CD14-positive monocyte (primary cell): ENCODE results near the gene TFIP11. TPM values are rescaled to one million over a fixed set of nuclear protein-coding genes. Genes with fewer than 3 reads are reported as not detected.

Experiments
- DNase-seq, 3 donors: peaks; one replicate each; pipeline ENCODE4 v3.0.0-alpha.2; 2011 to 2022
- H2AFZ ChIP-seq: 2 replicates; pipeline ENCODE4 v1.6.0; 2012; ENCODE audit warnings: mild to moderate bottlenecking, low read depth, low read length, inconsistent platforms; ENCODE audit not compliant: insufficient read depth, poor library complexity, severe bottlenecking
- H3K27ac ChIP-seq, 2 donors: 1 replicate in 1 of 2; 2 replicates in 1 of 2; pipeline ENCODE4 v1.5.1; 2012 to 2013; ENCODE audit warnings: low read length in 2 of 2, control low read depth in 1 of 2, inconsistent platforms in 1 of 2, low read depth in 1 of 2, mild to moderate bottlenecking in 1 of 2
- H3K27me3 ChIP-seq, 2 donors: one replicate each; pipeline versions ENCODE4 v1.6.0 to v1.6.1; 2011 to 2013; ENCODE audit warnings: low read length in 2 of 2; ENCODE audit not compliant: control insufficient read depth in 2 of 2, insufficient read depth in 2 of 2
- H3K36me3 ChIP-seq, 2 donors: replicated peaks in 1 of 2; 1 replicate in 1 of 2; 2 replicates in 1 of 2; pipeline versions ENCODE4 v1.5.1 to v1.6.1; 2012 to 2013; ENCODE audit warnings: low read length in 2 of 2, control low read depth in 1 of 2, inconsistent platforms in 1 of 2, mild to moderate bottlenecking in 1 of 2; ENCODE audit not compliant: insufficient read depth in 2 of 2, control insufficient read depth in 1 of 2
- H3K4me1 ChIP-seq, 2 donors: 1 replicate in 1 of 2; 2 replicates in 1 of 2; pipeline versions ENCODE4 v1.5.1 to v1.6.1; 2012 to 2013; ENCODE audit warnings: low read length in 2 of 2, control low read depth in 1 of 2, inconsistent platforms in 1 of 2, mild to moderate bottlenecking in 1 of 2, moderate library complexity in 1 of 2; ENCODE audit not compliant: insufficient read depth in 2 of 2, control insufficient read depth in 1 of 2
- H3K4me2 ChIP-seq: replicated peaks from 2 replicates; pipeline ENCODE3; 2012; ENCODE audit warnings: low read length, moderate library complexity, mild to moderate bottlenecking; ENCODE audit not compliant: poor library complexity, severe bottlenecking; ENCODE audit errors: extremely low read depth
- H3K4me3 ChIP-seq, 3 experiments: fragments of 200-600 bp in 1 of 3; sonication (generic) in 1 of 3; replicated peaks in 1 of 3; 1 replicate in 2 of 3; 2 replicates in 1 of 3; pipeline ENCODE4 v1.5.1; 2011 to 2013; ENCODE audit warnings: low read length in 3 of 3, mild to moderate bottlenecking in 3 of 3, control low read depth in 2 of 3, low read depth in 2 of 3, inconsistent platforms in 1 of 3, moderate library complexity in 1 of 3
- H3K79me2 ChIP-seq: 2 replicates; pipeline ENCODE4 v1.6.0; 2012; ENCODE audit warnings: mild to moderate bottlenecking, control low read depth, inconsistent platforms, low read length, moderate library complexity; ENCODE audit not compliant: insufficient read depth
- H3K9ac ChIP-seq: 2 replicates; pipeline ENCODE4 v1.6.0; 2017; ENCODE audit warnings: low read length, mild to moderate bottlenecking; ENCODE audit not compliant: insufficient read depth, poor library complexity, severe bottlenecking
- H3K9me3 ChIP-seq, 2 donors: replicated peaks in 1 of 2; 1 replicate in 1 of 2; 2 replicates in 1 of 2; pipeline versions ENCODE4 v1.5.1 to v1.6.1; 2012 to 2013; ENCODE audit warnings: low read length in 2 of 2, control low read depth in 1 of 2; ENCODE audit not compliant: control insufficient read depth in 1 of 2, insufficient read depth in 1 of 2
- H4K20me1 ChIP-seq: 2 replicates; pipeline ENCODE4 v1.6.0; 2012; ENCODE audit warnings: mild to moderate bottlenecking, low read length, control low read depth, moderate library complexity; ENCODE audit not compliant: insufficient read depth
- H3K27ac Mint-ChIP-seq, 7 donors: one replicate each; pipeline ENCODE4 v1.8.0; 2020; ENCODE audit warnings: mild to moderate bottlenecking in 7 of 7, mixed read lengths in 7 of 7, moderate library complexity in 6 of 7, inconsistent platforms in 2 of 7
- H3K27me3 Mint-ChIP-seq, 3 donors: one replicate each; pipeline ENCODE4 v1.8.0; 2021 to 2022; ENCODE audit warnings: low read depth in 3 of 3, mild to moderate bottlenecking in 3 of 3, mixed read lengths in 3 of 3, moderate library complexity in 3 of 3, inconsistent platforms in 1 of 3
- H3K36me3 Mint-ChIP-seq, 2 donors: one replicate each; pipeline ENCODE4 v1.8.0; 2020; ENCODE audit warnings: mixed read lengths in 2 of 2, inconsistent platforms in 1 of 2, mild to moderate bottlenecking in 1 of 2
- H3K4me1 Mint-ChIP-seq: one replicate; pipeline ENCODE4 v1.8.0; 2020; ENCODE audit warnings: mild to moderate bottlenecking, mixed read lengths
- H3K4me3 Mint-ChIP-seq, 2 donors: one replicate each; pipeline ENCODE4 v1.8.0; 2020; ENCODE audit warnings: mild to moderate bottlenecking in 2 of 2, mixed read lengths in 2 of 2, moderate library complexity in 1 of 2
- H3K9me3 Mint-ChIP-seq, 7 donors: one replicate each; pipeline ENCODE4 v1.8.0; 2020 to 2022; ENCODE audit warnings: mixed read lengths in 7 of 7, mild to moderate bottlenecking in 6 of 7, moderate library complexity in 6 of 7, inconsistent platforms in 2 of 7
- WGBS: methylation state at CpG from one replicate; pipeline ENCODE4 v1.1.5; 2013; ENCODE audit warnings: missing lambda C conversion rate; ENCODE audit not compliant: insufficient coverage; 5-methylcytosine and 5-hydroxymethylcytosine counted together
- intact Hi-C, 2 donors: fragments of 100-400 bp; cut with micrococcal nuclease; formaldehyde crosslinking; loops; one replicate each; pipeline versions ENCODE4 v1.15.0 to v1.15.1; 2023
- polyA plus RNA-seq, 3 donors: library from polyadenylated mRNA; depleted of rRNA in 1 of 3; unstranded in 2 of 3; stranded (reverse) in 1 of 3; fragments of 300-500 nt in 2 of 3; fragments of >200 nt in 1 of 3; fragmentation: Illumina TruSeq in 2 of 3; gene quantifications; 1 replicate in 2 of 3; 2 replicates in 1 of 3; pipeline ENCODE4 v1.2.3, GENCODE V29; 2012 to 2021
- TF ChIP-seq, protein P1 (sequence below): fragments of 200-600 bp; IDR thresholded peaks from one replicate; pipeline ENCODE4 v1.8.0; 2022; ENCODE audit warnings: antibody characterized with exemption, mild to moderate bottlenecking

Gene TFIP11
- polyA plus RNA-seq, 3 donors = 10.1 to 25.5 (median 19.8) TPM

DNA sequence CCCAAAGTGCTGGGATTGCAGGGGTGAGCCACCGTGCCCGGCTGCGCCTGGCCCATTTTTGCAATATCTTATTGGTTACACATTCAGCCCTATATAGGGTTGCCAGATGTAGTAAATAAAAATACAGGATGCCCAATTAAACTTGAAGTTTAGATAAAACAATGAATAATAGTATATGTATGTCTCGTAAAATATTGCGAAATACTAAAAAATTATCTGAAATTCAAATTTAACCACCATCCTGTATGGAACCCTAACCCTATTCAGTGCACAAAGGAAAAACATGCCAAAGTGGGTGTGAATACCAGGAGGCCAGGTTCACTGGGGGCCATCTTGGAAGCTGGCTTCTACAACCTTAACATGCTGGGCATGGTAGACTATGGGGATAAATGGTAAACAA lies 5.2 kb upstream of the TFIP11 start:
- intact Hi-C loops = no loop called here

DNA sequence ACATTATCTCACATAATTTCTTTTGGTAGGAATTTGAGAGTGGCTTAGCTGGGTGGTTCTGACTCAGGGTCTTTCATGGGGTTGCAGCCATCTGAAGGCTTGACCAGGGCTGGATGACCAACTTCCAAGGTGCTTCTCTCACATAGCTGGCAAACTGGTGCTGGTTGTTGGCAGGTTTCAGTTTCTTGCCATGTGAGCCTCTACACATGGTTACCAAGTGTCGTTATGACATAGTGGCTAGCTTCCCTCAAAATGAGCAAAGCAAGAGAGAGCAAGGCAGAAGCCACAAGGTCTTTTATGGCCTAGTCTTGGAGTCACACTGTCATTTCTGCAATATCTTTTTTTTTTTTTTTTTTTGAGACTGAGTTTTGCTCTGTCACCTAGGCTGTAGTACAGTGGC lies 4.2 kb upstream of the TFIP11 start:
- Mint-ChIP-seq H3K36me3 (peaks cover 0 to under 1% of the 10 kb centered on the region in 2 donors), H3K9me3 (no peaks in the 10 kb centered on the region), H3K27me3 (no peaks in the 10 kb centered on the region), H3K4me1 (peaks cover 12% of the 10 kb centered on the region), H3K27ac (no peak overlapping the region), H3K4me3 (no peak overlapping the region)
- no peak overlapping the region for H3K4me3 ChIP-seq
- H4K20me1 ChIP-seq = no peaks in the 10 kb centered on the region
- 88% methylated on average over 1 of the region's 1 CpG for WGBS
- no peak overlapping the region for H3K4me2 ChIP-seq
- intact Hi-C loops = no loop called here
- H3K27ac ChIP-seq = no peak overlapping the region
- H2AFZ ChIP-seq = no peak overlapping the region
- H3K4me1 ChIP-seq = peaks cover 10 to 12% of the 10 kb centered on the region in 2 donors
- H3K79me2 ChIP-seq = peaks cover 11% of the 10 kb centered on the region
- H3K9ac ChIP-seq = no peak overlapping the region
- TF ChIP-seq, protein P1, sequence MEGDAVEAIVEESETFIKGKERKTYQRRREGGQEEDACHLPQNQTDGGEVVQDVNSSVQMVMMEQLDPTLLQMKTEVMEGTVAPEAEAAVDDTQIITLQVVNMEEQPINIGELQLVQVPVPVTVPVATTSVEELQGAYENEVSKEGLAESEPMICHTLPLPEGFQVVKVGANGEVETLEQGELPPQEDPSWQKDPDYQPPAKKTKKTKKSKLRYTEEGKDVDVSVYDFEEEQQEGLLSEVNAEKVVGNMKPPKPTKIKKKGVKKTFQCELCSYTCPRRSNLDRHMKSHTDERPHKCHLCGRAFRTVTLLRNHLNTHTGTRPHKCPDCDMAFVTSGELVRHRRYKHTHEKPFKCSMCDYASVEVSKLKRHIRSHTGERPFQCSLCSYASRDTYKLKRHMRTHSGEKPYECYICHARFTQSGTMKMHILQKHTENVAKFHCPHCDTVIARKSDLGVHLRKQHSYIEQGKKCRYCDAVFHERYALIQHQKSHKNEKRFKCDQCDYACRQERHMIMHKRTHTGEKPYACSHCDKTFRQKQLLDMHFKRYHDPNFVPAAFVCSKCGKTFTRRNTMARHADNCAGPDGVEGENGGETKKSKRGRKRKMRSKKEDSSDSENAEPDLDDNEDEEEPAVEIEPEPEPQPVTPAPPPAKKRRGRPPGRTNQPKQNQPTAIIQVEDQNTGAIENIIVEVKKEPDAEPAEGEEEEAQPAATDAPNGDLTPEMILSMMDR = no peak
- no peaks in the 10 kb centered on the region for H3K9me3 ChIP-seq
- H3K36me3 ChIP-seq = no peaks in the 10 kb centered on the region
- no peaks in the 10 kb centered on the region for H3K27me3 ChIP-seq
- no peak for DNase-seq

More for the DNA sequence above, 5.2 kb upstream of the TFIP11 start:
- Histone ChIP-seq H3K4me1 (peaks cover 6% of the 10 kb centered on the region in 2 donors), H2AFZ (no peak overlapping the region), H3K9ac (no peak overlapping the region), H3K79me2 (peaks cover 1% of the 10 kb centered on the region), H3K4me3 (no peak overlapping the region), H3K36me3 (peaks cover 0 to 5% of the 10 kb centered on the region in 2 donors), H3K9me3 (no peaks in the 10 kb centered on the region), H3K27ac (no peak overlapping the region), H4K20me1 (no peaks in the 10 kb centered on the region), H3K4me2 (no peak overlapping the region), H3K27me3 (no peaks in the 10 kb centered on the region)
- H3K27ac Mint-ChIP-seq = no peak overlapping the region
- WGBS = no CpG with 5 or more reads among the region's 5 CpGs
- H3K4me3 Mint-ChIP-seq = no peak overlapping the region
- H3K4me1 Mint-ChIP-seq = peaks cover 8% of the 10 kb centered on the region
- H3K27me3 Mint-ChIP-seq = no peaks in the 10 kb centered on the region
- H3K9me3 Mint-ChIP-seq = no peaks in the 10 kb centered on the region
- no peak for DNase-seq
- TF ChIP-seq, protein P1 = no peak
- peaks cover under 1 to 5% of the 10 kb centered on the region in 2 donors for H3K36me3 Mint-ChIP-seq
